ENCODE data around the gene ARHGAP24.

ARHGAP24 gene

DNA sequence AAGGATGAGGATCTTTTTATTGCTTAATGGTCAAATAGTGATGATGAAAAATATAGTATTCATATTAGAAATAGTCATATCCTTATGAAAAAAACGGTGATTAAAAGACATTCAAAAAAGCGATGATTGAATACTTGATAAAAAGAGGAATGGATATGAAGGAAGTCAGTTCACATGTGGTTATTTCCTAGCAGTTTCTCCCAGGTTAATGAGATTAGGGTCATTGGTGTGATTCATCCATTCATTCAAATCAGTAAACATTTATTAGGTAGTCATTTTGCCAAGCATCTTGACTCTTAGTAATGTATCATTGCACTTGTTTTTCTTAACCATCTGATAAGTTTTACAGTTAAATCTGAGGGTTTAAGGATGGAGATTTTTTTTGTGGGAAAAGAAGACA, 294.1 kb downstream of the ARHGAP24 start:
- Histone ChIP-seq H3K27ac (ENCODE audit: low read length) (no peak overlapping the region), H3K9me2 (replicated peaks; ENCODE audit: insufficient read depth, low read length) (no peaks in the 10 kb centered on the region), H3K9ac (ENCODE audit: low read length) (no peak overlapping the region), H3K9me3 (replicated peaks; ENCODE audit: insufficient read depth, low read length) (no peaks in the 10 kb centered on the region), H3K36me3 (replicated peaks; ENCODE audit: insufficient read depth, low read length) (no peaks in the 10 kb centered on the region), H3F3A (ENCODE audit: insufficient read depth, low read length) (no peaks in the 10 kb centered on the region), H3K4me3 (ENCODE audit: low read length) (no peak overlapping the region), H4K20me1 (ENCODE audit: insufficient read depth, low read length) (no peaks in the 10 kb centered on the region), H3K4me1 (ENCODE audit: low read length) (no peaks in the 10 kb centered on the region), H3K79me2 (ENCODE audit: low read length) (no peaks in the 10 kb centered on the region), H2AFZ (ENCODE audit: low read length) (no peak overlapping the region), H3K4me2 (ENCODE audit: low read depth, low read length) (no peak overlapping the region), H3K27me3 (replicated peaks; ENCODE audit: insufficient read depth, low read length) (no peaks in the 10 kb centered on the region)
- DNase-seq, result no peak
- TF ChIP-seq EZH2phosphoT487 (IDR thresholded peaks at IDR 0.05; ENCODE audit: low read length) (no peak), CTCF (IDR thresholded peaks at IDR 0.05; ENCODE audit: low read length) (no peak), EZH2 (optimal IDR thresholded peaks at IDR 0.05; ENCODE audit: low read depth, low read length) (no peak)

DNA sequence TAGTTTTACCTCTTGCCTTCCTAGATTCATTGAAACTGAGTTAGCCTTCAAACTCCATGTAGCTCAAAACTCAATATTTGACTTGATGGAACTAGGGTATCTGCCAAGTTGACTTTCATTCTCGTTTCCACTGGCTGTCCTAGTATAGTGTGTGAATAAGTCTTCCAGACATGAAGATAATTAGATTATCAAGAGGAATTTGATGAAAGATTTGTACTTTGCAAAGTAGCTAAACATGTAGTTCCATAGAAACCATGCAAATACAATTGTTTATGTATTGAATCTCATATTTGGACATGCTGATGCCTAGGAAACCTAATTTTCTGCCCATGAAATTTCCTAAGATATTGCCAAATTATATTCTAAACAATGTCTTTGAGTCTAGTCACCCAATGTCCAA, 297.5 kb downstream of the ARHGAP24 start:
- TF ChIP-seq CTCF (IDR thresholded peaks at IDR 0.05; ENCODE audit: low read length), result no peak
- no peak for TF ChIP-seq EZH2phosphoT487 (IDR thresholded peaks at IDR 0.05; ENCODE audit: low read length)
- no peak for TF ChIP-seq EZH2 (optimal IDR thresholded peaks at IDR 0.05; ENCODE audit: low read depth, low read length)
- Histone ChIP-seq H3K79me2 (ENCODE audit: low read length) (no peaks in the 10 kb centered on the region), H3F3A (ENCODE audit: insufficient read depth, low read length) (no peaks in the 10 kb centered on the region), H3K4me1 (ENCODE audit: low read length) (no peaks in the 10 kb centered on the region), H3K9ac (ENCODE audit: low read length) (no peak overlapping the region), H3K27me3 (replicated peaks; ENCODE audit: insufficient read depth, low read length) (no peaks in the 10 kb centered on the region), H3K4me3 (ENCODE audit: low read length) (no peak overlapping the region), H2AFZ (ENCODE audit: low read length) (no peak overlapping the region), H3K9me2 (replicated peaks; ENCODE audit: insufficient read depth, low read length) (no peaks in the 10 kb centered on the region), H3K9me3 (replicated peaks; ENCODE audit: insufficient read depth, low read length) (no peaks in the 10 kb centered on the region), H4K20me1 (ENCODE audit: insufficient read depth, low read length) (no peaks in the 10 kb centered on the region), H3K27ac (ENCODE audit: low read length) (no peak overlapping the region), H3K36me3 (replicated peaks; ENCODE audit: insufficient read depth, low read length) (no peaks in the 10 kb centered on the region), H3K4me2 (ENCODE audit: low read depth, low read length) (no peak overlapping the region)
- DNase-seq, result no peak

GRCh38 chr4:85773372-85773771, 298.4 kb downstream of the ARHGAP24 start:
- H3F3A ChIP-seq (ENCODE audit: insufficient read depth, low read length), result no peaks in the 10 kb centered on the region
- H3K27ac ChIP-seq (ENCODE audit: low read length), result no peak overlapping the region
- no peaks in the 10 kb centered on the region for H4K20me1 ChIP-seq (ENCODE audit: insufficient read depth, low read length)
- TF ChIP-seq CTCF (IDR thresholded peaks at IDR 0.05; ENCODE audit: low read length) (no peak), EZH2 (optimal IDR thresholded peaks at IDR 0.05; ENCODE audit: low read depth, low read length) (no peak), EZH2phosphoT487 (IDR thresholded peaks at IDR 0.05; ENCODE audit: low read length) (no peak)
- H2AFZ ChIP-seq (ENCODE audit: low read length), result no peak overlapping the region
- no peaks in the 10 kb centered on the region for H3K9me2 ChIP-seq (replicated peaks; ENCODE audit: insufficient read depth, low read length)
- no peak overlapping the region for H3K9ac ChIP-seq (ENCODE audit: low read length)
- no peaks in the 10 kb centered on the region for H3K9me3 ChIP-seq (replicated peaks; ENCODE audit: insufficient read depth, low read length)
- H3K4me2 ChIP-seq (ENCODE audit: low read depth, low read length), result no peak overlapping the region
- H3K36me3 ChIP-seq (replicated peaks; ENCODE audit: insufficient read depth, low read length), result no peaks in the 10 kb centered on the region
- no peaks in the 10 kb centered on the region for H3K79me2 ChIP-seq (ENCODE audit: low read length)
- no peaks in the 10 kb centered on the region for H3K4me1 ChIP-seq (ENCODE audit: low read length)
- no peak for DNase-seq
- no peaks in the 10 kb centered on the region for H3K27me3 ChIP-seq (replicated peaks; ENCODE audit: insufficient read depth, low read length)
- no peak overlapping the region for H3K4me3 ChIP-seq (ENCODE audit: low read length)

Data from MM.1S (cell line).